ENCODE results near the gene ANOS1.
"Not testable (repeated sequence)": the region's sequence is repeated elsewhere in the genome, so short reads cannot be mapped to it uniquely, and the experiment has no call there.

The ANOS1 gene

GRCh38 chrX:8731559-8732395 is at the start of gene ANOS1:
Gene ANOS1 (minus strand): TSS chrX:8732137. CDS start chrX:8732036, 101 bp downstream.
- no peak for DNase-seq (ENCODE audit: low read depth)

- no peak for DNase-seq (ENCODE audit: low read depth)
Observed at GRCh38 chrX:8773117-8773516, 41.2 kb upstream of the ANOS1 start.

- no peak for DNase-seq (ENCODE audit: low read depth)
Observed at GRCh38 chrX:8760021-8760420, 28.1 kb upstream of the ANOS1 start.

GRCh38 chrX:8758706-8759105 is 26.8 kb upstream of the ANOS1 start:
- DNase-seq (ENCODE audit: low read depth), result not testable (repeated sequence)

GRCh38 chrX:8757609-8758389 is 25.9 kb upstream of the ANOS1 start:
- DNase-seq (ENCODE audit: low read depth), result not testable (repeated sequence)

GRCh38 chrX:8755813-8756212 is 23.9 kb upstream of the ANOS1 start:
- DNase-seq (ENCODE audit: low read depth), result no peak

GRCh38 chrX:8755116-8755515 is 23.2 kb upstream of the ANOS1 start:
- no peak for DNase-seq (ENCODE audit: low read depth)

- no peak for DNase-seq (ENCODE audit: low read depth)
Observed at GRCh38 chrX:8749697-8750096, 17.8 kb upstream of the ANOS1 start.

- DNase-seq (ENCODE audit: low read depth), result no peak
Observed at GRCh38 chrX:8748855-8749254, 16.9 kb upstream of the ANOS1 start.

- DNase-seq (ENCODE audit: low read depth), result peak; percentile 4
Observed at GRCh38 chrX:8743126-8743732, 11.3 kb upstream of the ANOS1 start.

- no peak for DNase-seq (ENCODE audit: low read depth)
Observed at GRCh38 chrX:8741981-8742380, 10.0 kb upstream of the ANOS1 start.

- no peak for DNase-seq (ENCODE audit: low read depth)
Observed at GRCh38 chrX:8738588-8739189, 6.8 kb upstream of the ANOS1 start.

- DNase-seq (ENCODE audit: low read depth), result no peak
Observed at GRCh38 chrX:8737883-8738282, 5.9 kb upstream of the ANOS1 start.

GRCh38 chrX:8730812-8731558 is 952 bp downstream of the ANOS1 start:
- no peak for DNase-seq (ENCODE audit: low read depth)

GRCh38 chrX:8729811-8730210 is 2.1 kb downstream of the ANOS1 start:
- DNase-seq (ENCODE audit: low read depth), result no peak

- DNase-seq (ENCODE audit: low read depth), result no peak
Observed at GRCh38 chrX:8728932-8729535, 2.9 kb downstream of the ANOS1 start.

GRCh38 chrX:8726031-8726652 is 5.8 kb downstream of the ANOS1 start:
- no peak for DNase-seq (ENCODE audit: low read depth)

GRCh38 chrX:8724300-8724699 is 7.6 kb downstream of the ANOS1 start:
- DNase-seq (ENCODE audit: low read depth), result no peak

GRCh38 chrX:8721536-8721935 is 10.4 kb downstream of the ANOS1 start:
- DNase-seq (ENCODE audit: low read depth), result no peak

GRCh38 chrX:8720136-8720535 is 11.8 kb downstream of the ANOS1 start:
- no peak for DNase-seq (ENCODE audit: low read depth)

GRCh38 chrX:8717354-8717753 is 14.6 kb downstream of the ANOS1 start:
- no peak for DNase-seq (ENCODE audit: low read depth)
